Femur (tissue), 1 donor: ENCODE data around the gene CIAPIN1.

Experiments
- DNase-seq: peaks from one replicate; pipeline ENCODE4 v3.0.0-alpha.2; 2017

The CIAPIN1 gene

GRCh38 chr16:57381791-57382534, 65.2 kb downstream of the CIAPIN1 start:
- no peak for DNase-seq

GRCh38 chr16:57380671-57381462, 66.3 kb downstream of the CIAPIN1 start:
- no peak for DNase-seq

- no peak for DNase-seq
These were observed 67.6 kb downstream of the CIAPIN1 start for GRCh38 chr16:57379579-57379978.
